WI38 (cell line): ENCODE results near the gene LOXL1.

Experiments
- H3K4me3 ChIP-seq: 2 replicates; pipeline ENCODE4 v1.5.1; 2011; ENCODE audit warnings: low read depth, mild to moderate bottlenecking, control low read depth, low read length
- TF ChIP-seq, protein P1 (sequence below): IDR thresholded peaks from 2 replicates; pipeline ENCODE4 v1.5.1; 2012; ENCODE audit warnings: low read depth, mild to moderate bottlenecking, control low read depth, low read length

Gene LOXL1

DNA sequence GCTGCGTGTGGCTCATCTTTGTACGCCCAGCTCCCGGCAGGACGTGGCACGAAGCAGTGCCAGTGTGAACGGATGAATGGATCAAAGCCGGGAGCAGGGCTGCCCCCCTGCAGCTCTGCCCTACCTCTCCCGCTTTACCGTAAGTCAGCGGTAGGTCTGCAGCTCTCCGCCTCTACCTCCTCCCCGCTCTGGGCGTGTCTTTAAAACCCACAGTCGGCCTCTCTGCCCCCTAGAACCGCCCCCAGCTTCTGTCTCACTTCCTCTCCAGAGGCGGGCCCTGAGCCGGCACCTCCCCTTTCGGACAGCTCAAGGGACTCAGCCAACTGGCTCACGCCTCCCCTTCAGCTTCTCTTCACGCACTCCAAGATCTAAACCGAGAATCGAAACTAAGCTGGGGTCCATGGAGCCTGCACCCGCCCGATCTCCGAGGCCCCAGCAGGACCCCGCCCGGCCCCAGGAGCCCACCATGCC is 68.2 kb downstream of the LOXL1 start, which contains the start of gene PML:
Gene PML, plus strand, starts transcription at position 304 of the 471 bp plus-strand sequence. Its CDS starts 97 bp downstream, at position 401.
- H3K4me3 ChIP-seq = peak within 1 kb of the TSS; percentile 96
- TF ChIP-seq, protein P1, sequence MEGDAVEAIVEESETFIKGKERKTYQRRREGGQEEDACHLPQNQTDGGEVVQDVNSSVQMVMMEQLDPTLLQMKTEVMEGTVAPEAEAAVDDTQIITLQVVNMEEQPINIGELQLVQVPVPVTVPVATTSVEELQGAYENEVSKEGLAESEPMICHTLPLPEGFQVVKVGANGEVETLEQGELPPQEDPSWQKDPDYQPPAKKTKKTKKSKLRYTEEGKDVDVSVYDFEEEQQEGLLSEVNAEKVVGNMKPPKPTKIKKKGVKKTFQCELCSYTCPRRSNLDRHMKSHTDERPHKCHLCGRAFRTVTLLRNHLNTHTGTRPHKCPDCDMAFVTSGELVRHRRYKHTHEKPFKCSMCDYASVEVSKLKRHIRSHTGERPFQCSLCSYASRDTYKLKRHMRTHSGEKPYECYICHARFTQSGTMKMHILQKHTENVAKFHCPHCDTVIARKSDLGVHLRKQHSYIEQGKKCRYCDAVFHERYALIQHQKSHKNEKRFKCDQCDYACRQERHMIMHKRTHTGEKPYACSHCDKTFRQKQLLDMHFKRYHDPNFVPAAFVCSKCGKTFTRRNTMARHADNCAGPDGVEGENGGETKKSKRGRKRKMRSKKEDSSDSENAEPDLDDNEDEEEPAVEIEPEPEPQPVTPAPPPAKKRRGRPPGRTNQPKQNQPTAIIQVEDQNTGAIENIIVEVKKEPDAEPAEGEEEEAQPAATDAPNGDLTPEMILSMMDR = no peak

DNA sequence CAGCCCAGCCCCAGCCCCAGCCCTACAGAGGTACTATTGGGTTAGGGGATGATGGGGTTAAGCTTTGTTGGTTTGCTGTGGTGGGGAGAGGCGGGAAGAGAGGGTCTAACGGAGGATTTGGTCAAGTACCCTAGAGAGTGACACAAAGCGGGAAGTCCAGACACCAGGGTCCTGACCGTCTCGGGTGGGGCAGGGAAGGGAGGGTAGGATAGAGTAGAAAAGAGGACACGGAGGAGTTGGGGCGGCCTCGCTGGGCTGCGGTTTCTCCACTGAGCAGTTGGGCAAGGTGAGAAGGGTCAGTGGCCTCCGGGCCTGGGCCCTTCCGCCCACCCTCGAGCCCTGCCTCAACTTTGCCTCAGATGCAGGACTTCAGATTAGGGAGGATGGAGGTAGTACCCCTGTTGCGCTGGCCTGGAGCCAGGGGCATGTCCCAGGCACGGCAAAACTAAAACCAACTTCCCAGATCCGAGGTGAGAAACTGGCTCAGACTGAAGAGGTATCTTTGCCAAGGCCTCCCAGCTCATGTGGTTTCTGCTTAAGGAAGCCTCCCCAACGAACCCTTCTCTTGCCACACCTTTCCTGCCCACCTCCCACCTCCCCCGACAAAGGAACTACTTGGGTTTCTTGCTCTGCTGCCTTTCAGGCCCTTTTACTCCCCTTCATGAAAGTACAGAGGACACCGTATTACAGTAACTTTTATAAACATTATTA is 68.8 kb downstream of the LOXL1 start:
- TF ChIP-seq, protein P1 = no peak
- H3K4me3 ChIP-seq = peak overlapping the region; percentile 96

DNA sequence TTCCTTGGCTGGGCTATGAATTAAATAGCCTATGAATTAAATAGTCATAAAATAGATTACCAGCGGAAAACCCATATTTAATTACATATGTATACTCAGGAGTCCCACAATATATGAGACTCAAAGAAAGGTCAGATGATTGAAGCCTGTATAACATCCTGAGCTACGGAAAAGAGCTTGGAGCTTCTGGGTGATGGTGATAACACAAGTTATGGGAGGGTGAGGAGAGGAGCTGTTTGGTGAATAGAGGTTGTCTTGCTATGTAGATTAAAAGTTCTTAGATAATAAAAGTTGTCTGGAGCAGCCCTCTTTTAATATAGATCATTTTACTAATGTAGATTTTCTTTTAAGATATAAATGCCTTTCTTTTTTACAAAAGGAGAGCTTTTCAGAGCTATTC is 70.0 kb downstream of the LOXL1 start:
- TF ChIP-seq, protein P1 = no peak

DNA sequence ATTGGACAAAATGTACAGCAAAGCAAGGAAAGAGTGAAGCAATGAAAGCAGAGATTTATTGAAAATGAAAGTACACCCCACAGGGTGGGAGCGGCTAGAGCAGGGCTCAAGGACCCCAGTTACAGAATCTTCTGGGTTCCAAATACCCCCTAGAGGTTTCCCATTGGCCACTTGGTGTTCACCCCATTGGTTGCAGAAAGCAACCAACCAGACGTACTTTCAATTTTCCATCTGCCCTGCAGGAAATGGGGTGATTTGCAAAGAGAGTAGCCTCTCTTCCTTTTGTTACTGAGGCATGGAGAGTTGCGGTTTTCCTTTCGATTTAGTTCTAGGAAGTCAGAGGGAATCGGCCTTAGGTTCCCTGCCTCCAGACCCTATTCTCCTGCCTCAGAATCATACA is 70.7 kb downstream of the LOXL1 start:
- peak overlapping the region; percentile 96 for H3K4me3 ChIP-seq

More for the DNA sequence above, 70.0 kb downstream of the LOXL1 start:
- peak overlapping the region; percentile 96 for H3K4me3 ChIP-seq

DNA sequence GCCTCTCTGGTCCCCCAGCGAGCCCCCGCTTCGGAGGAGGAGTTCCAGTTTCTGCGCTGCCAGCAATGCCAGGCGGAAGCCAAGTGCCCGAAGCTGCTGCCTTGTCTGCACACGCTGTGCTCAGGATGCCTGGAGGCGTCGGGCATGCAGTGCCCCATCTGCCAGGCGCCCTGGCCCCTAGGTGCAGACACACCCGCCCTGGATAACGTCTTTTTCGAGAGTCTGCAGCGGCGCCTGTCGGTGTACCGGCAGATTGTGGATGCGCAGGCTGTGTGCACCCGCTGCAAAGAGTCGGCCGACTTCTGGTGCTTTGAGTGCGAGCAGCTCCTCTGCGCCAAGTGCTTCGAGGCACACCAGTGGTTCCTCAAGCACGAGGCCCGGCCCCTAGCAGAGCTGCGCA is 71.7 kb downstream of the LOXL1 start:
- TF ChIP-seq, protein P1 = no peak
- H3K4me3 ChIP-seq = no peak overlapping the region

More for the DNA sequence above, 70.7 kb downstream of the LOXL1 start:
- TF ChIP-seq, protein P1 = no peak
